Smooth muscle cell of the brain vasculature (primary cell): ENCODE data around the gene RASSF3.
"Not testable (repeated sequence)": the region's sequence is repeated elsewhere in the genome, so short reads cannot be mapped to it uniquely, and the experiment has no call there.

Source experiments
- DNase-seq: peaks from one replicate; pipeline ENCODE4 v3.0.0-alpha.2; 2012; ENCODE audit warnings: low read depth, low spot score

Gene RASSF3, protein sequence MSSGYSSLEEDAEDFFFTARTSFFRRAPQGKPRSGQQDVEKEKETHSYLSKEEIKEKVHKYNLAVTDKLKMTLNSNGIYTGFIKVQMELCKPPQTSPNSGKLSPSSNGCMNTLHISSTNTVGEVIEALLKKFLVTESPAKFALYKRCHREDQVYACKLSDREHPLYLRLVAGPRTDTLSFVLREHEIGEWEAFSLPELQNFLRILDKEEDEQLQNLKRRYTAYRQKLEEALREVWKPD

DNA sequence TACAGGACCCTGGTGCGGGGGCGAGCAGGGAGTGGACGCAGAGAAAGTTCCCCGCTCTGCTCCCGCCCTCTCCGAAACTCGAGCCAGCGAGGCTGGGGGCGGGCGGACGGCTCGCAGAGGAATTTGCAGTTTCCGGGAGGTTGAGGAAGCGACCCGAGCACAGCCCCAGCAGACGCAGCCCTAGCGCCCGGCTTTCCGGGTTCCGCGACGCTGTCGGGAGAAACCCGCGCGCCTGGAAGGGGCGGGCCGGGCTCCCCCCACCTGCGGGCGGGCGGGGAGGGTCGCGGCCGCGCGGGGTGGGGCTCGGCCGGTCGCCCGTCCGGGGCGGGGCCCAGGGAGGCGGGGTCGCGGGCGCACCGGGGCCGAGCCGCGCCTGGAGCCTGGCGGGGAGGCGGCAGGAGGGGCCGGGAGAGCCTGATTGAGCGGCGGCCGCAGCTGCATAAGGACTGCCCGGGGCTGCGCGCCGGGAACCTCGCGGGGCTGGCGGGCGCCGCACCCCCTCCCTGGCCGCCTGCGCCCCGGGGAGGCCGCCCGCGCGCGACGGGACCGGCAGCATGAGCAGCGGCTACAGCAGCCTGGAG is at the start of gene RASSF3:
Gene RASSF3, plus strand, starts transcription at position 417 of the 581 bp plus-strand sequence. Its CDS starts 138 bp downstream, at position 555.
- no peak for DNase-seq

DNA sequence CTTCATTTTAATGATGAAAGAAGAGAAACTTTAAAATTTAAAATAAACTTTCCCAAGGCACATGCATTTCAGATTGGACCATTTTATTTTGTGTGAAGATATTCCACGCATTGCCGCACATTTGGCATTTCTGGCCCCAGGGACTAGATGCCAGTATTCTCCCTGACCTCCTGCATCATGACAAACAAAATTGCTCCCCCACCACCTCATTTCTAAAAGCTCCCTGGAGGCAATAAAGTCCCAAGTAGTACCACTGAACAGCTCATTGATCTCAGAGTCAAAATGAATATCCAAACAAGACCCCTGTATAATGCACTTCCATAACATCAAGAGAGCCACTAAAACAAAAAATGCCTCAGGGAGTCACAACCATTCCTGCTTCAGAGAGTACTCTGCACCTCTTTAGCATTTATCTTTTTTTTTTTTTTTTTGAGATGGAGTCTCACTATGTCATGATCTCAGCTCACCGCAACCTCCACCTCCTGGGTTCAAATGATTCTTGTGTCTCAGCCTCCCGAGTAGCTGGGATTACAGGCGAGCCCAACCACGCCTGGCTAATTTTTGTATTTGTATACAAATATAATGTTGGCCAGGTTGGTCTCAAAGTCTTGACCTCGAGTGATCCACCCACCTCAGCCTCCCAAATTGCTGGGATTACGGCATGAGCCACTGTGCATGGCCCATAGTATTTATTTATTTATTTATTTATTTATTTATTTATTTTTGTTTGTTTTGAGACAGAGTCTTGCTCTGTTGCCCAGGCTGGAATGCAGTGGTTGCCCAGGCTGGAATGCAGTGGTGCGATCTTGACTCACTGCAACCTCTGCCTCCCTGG is 48.8 kb upstream of the RASSF3 start:
- DNase-seq = no peak

DNA sequence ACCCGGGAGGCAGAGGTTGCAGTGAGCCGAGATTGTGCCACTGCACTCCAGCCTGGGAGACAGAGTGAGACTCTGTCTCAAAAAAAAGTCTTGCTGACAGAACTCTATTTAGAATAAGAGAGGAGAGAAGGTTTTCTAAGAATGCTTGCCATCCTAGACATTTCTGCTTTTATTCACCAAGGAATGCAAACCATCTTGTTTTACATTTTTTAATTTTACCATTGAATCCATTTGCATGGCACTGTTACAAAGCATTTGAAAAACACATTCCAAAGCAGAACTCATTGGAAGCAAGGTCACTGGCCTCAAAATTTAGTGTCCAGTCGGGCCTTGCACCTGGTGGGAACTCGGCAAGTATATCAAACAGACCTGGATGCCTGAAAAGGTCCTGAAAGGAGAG is 44.2 kb upstream of the RASSF3 start:
- DNase-seq = no peak

DNA sequence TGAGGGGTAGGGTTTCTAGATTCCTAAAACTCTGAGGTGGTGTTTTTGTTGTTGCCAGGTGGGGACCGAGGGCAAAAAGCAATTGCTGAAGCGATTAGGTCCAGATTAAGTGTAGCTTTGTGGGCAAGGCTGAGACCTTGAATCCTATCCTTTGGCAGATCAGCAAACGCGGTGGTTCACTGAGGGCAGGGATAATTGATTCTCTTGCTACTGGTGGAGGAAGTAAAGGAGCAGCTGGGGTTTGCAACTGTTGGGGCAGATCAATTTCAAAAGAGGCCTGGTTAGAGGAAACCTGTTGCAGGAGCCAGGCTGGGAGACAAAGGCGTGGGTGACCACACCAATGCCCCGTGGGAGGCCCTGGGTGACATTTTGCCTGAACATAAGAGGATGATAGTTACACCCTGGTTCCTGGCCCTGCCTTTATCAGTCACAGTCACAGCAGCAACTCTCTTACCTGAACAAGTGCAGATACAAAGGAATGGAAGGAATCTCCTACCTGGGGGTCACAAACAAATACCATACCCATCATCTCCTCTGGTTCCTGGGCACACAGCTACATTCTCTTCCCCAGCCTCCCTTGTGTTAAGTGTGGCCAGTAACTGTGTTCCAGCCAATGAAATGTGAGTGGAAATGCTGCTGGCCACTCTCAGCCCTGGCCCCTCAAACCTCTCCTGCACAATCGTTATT is 43.3 kb upstream of the RASSF3 start:
- DNase-seq = no peak

DNA sequence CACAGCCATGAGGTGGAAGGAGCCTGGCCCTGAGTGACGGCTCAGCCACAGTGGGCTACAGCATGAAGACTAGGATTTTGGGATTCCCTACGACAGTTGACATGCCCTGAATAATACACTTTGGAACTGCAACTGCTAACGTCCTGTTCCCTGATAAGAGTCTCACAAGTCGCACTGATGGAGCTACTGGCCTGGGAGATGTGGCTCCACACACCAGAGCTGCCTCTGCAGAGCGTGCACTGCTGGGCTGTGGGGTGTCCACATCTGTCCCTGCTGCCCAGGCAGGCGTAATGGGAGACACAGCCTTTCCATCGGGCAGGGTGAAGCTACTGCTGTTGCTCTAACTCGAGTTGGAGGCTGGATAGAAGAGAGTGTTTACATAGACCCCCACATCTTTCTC is 42.7 kb upstream of the RASSF3 start:
- no peak for DNase-seq

DNA sequence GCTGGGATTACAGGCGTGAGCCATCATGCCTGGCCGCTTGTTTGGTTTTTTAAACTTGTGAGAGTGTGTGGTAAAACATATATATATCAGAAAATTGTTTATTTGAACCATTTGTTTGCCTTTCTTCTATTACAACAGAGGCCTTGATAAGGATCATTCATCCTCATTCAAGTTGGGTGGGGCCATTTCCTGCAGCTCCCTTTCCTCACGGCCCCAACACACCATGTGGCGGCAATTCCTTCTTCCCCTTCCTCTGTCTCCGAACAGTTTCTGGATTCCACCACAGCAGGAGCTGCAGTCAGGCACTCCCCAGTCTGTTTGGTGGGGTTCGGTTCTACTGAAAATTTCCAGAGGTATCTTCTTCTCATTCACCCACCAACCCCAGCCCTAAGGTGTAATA is 42.0 kb upstream of the RASSF3 start:
- DNase-seq = no peak

DNA sequence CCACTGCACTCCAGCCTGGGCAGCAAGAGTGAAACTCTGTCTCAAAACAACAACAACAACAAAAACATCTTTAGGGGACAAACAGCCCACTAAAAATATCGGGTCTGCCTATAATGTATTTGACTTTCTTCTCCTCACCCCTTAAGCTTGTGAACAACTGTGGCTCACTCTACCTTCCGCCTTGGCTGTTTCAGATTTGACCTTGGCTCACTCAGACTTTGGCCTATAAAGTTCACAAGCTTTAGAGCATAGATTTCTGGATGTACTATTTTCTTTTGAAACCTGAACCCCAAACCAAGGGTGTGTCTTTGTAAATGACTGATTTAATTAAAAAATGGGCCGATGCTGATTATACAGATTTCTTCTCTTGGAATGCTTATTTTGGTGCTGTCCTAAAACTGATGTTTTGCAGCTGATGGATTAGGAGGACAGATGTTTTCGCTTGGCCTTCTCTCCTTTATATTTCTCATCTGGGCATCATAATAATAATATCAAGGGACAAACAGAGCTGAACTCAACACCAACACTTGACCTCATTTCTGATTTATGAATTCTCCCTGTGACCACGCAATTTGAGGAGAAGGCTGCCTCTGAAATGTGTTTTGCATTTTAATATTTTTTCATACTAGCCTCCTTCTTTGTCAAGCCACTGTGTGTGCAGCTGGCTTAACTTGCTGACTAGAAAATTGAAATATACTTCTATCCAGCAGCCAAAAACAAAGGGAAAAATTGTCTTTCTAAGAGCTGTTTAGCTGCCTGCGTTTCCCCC is 40.2 kb upstream of the RASSF3 start:
- no peak for DNase-seq

DNA sequence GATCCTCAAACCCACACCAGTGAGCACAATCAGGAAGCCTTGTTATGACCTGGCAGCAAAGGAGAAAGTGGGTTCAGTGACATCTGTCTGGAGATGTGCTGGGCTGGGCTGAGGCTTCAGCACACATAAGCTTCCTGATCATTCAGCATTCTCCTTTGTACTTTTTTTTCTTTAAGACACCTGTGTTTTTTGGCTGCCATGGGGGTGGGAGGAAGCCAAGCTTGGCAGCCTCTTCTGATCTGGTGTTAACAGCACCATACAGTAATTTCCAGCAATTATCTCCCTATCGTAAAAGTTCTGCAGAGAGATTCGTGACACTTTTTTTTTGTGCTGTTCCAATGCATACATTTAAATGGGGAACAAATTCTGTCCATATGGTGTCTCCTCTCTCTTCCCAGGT is 38.9 kb upstream of the RASSF3 start:
- no peak for DNase-seq

DNA sequence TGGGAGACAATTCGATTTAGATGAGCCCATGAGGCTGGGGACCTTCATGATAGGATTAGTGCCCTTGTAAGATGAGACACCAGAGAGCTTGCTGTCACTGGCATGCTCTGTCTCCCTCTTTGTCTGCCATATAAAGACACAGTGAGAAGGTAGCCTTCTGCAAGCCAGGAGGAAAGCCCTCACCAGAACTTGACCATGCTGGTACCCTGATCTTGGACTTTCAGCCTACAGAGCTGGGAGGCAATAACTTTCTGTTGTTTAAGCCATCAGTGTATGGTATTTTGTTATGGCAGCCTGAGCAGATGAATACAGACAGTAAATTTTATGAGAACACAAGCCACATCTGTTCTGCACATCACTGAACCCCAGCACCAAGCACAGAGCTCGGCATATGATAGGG is 38.1 kb upstream of the RASSF3 start:
- no peak for DNase-seq

DNA sequence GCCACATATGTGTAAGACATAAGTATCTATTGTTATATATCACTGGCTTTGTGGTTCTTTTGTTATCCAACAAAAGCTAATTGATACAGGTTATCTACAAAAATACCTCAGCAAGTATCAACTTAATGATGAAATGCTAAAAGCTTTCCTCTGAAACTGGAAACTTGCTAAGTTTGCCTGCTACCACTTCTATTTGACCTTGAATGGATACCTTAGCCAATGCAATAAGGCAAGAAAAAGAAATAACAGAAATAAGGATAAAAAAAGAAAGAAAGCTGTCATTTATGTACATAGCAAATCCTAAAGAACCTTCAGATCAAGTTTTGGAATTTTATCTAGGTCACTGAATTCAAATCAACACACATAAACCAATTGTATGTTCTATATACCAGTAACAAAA is 35.5 kb upstream of the RASSF3 start:
- no peak for DNase-seq

DNA sequence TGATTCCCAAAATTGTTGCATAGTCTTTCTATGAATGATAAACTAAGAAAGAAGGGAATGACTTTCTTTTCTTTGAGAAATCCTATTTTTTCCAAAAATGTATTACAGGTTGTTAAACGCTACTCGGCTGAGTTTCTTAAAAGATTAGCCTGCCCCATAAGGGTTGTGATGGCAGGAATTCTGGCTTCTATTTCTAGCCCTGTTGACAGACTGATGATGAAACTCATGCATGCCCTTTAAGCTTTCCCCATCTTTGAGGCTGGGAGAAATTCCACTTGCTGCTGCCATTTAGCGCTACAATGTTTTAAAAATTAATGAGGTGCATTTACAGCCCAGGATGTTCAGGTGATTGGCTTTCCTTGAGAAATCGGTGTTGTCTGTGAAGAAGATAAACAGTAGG is 33.2 kb upstream of the RASSF3 start:
- DNase-seq = no peak

DNA sequence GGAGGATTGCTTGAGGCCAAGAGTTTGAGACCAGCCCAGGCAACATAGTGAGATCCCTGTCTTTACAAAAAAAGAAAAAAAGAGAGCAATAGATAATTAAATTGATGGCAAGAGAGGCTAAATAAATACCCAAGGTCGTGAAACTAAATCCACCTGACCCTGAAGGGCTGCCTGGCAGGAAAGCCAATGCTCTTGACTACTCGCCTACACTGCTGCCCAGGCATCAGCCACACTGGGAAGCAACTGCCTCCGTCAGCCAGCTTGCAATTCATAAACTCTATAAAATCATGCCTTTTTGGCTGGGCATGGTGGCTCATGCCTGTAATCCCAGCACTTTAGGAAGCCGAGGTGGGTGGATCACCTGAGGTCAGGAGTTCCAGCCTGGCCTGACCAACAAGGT is 31.7 kb upstream of the RASSF3 start:
- no peak for DNase-seq

DNA sequence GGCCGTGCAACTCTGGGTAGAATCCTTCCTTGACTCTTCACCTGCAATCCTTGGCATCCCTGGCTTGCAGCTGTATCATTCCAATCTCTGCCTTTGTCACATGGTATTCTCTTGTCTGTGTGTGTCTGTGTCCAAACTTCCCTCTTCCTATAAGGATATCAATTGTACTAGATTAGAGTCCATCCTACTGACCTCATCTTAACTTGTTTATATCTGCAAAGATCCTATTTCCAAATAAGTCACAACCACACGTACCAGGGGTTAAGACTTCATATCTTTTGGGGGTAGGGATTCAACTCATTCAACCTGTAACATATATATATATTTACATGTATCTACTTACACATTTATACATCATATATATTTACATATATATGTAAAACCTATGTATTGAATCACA is 29.6 kb upstream of the RASSF3 start:
- no peak for DNase-seq

DNA sequence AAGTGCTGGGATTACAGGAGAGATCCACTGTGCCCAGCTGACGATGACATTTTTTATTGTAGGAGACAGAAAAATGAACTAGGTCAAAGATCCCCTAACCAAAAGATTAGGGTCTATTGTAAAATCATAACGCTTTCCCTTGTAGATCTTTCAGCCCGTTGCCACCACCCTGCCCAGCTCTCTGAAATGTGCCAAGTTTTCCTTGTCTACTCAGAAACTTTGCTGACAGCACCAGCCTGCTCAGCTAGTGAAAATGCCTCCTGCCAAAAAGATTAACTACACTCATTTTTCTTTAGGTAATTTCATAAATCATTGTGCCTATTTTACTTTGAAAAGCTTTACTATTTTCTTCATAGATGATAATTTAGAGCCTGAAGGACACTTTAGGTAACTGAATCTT is 28.2 kb upstream of the RASSF3 start:
- DNase-seq = no peak

DNA sequence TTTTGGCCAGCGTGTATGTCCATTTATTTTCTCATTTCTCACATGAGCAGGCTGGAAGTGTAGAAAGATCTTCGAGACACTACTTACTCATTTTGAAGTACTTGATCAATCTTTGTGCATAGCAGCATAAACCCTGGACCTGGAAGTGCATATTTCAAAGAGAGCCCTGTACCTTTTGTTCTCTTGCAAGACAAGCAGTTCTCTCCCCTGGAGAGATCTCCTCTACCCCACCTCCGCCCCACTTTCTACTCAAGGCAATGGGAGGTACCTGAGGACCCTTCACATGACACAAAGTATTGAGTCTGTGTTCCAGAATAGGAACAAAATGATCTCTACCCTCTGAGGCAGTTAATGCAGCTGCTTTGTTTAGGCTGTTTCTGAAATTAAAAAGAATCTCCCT is 27.4 kb upstream of the RASSF3 start:
- DNase-seq = no peak

DNA sequence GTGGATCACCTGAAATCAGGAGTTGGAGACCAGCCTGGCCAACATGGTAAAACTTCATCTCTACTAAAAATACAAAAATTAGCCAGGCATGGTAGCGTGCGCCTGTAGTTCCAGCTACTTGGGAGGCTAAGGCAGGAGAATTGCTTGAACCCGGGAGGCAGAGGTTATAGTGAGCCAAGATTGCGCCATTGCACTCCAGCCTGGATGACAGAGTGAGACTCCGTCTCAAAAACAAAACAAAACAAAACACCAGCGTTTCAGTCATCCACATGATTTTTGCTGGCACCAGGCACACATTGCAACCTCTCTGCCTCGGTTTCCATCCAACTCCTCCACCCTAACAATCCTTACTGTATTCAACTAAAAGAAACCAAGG is 26.9 kb upstream of the RASSF3 start:
- not testable (repeated sequence) for DNase-seq

DNA sequence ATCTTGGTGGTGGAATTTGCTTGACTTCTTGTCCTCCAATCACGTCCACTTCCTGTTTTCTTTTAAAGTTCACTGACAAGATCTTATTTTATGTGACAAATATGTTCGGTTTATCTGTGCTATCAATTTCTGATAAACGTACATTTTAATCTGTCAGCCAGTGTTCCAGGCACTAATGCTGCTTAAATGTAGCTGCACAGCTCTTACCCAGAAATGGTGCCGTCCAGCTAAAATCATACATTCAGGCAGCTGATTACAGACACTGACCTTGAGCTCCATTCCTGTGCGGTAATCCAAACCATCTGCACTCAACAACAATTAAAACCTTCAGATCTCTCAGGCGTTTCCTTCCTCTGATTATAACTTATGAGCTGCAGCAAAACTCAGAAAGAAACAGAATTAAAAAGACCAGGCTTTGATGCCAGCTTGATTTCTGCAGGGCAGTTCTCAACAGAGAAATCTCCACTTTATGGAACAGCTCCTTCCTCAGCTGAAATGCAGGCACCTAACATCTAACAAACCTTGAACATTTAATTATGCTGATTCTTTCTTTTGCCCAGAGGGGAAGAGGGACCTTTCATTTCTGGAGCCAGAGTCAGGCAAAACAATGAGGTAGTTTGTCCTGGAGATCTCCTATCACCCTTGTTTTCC is 26.4 kb upstream of the RASSF3 start:
- no peak for DNase-seq

DNA sequence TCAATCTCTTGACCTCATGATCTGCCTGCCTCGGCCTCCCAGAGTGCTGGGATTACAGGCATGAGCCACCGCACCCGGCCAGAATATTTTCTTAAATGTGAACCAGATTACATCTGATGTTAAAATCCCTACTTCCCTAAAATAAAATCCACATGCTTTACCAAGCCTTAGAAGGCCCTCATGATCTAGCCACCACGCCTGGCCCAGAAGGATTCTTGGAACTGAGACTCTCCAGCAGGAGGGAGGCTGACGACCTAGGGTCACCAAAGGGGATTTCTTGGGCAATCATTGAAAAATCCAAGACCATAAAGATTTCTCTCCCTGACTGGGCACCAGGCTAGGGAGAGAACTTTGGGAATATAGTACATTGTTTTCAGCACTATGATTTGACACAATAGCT is 25.2 kb upstream of the RASSF3 start:
- DNase-seq = no peak

DNA sequence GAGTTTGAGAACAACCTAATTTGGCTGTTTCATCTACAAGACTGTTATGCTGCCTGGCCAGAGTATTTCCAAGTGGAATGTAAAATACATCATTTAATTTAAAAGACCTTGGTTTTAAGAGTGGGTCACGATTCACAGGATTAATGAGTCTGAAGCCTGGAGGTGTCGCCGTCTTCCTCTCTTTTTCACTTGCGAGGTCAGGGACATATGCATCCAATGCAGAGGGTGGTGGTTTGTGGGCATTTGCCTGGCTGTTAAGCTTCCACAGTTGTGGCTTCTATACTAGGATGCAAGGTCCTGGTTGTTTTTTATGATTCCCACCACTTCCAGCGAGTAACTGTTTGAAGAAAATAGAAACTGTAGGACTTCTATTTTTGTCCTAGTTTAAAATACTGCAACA is 22.8 kb upstream of the RASSF3 start:
- no peak for DNase-seq

DNA sequence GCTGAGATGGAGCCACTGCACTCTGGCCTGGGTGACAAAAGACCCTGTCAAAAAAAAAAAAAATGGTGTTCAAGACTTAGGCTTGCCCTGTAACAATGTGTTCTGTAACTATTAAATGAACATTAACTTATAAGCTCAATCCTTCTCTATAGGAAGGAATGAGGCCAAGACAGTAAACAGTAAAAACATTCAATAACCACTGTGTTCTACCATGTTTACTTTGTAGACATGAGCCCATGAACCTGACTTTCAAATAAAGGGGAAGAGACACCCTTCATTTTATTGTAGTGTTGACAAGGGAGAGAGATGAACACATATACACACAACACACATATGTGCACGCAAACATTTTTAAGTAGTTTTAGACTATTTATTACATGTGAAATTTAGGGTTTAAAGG is 20.1 kb upstream of the RASSF3 start:
- no peak for DNase-seq
